HG02610 (cell line): Measurements from ENCODE around the gene RDX.

Experiments
- ATAC-seq: cut with Tn5 transposase; IDR thresholded peaks from one replicate; pipeline ENCODE4 v1.9.1; 2021; ENCODE audit warnings: mild to moderate bottlenecking, moderate library complexity; ENCODE audit not compliant: unreplicated experiment

RDX gene

DNA sequence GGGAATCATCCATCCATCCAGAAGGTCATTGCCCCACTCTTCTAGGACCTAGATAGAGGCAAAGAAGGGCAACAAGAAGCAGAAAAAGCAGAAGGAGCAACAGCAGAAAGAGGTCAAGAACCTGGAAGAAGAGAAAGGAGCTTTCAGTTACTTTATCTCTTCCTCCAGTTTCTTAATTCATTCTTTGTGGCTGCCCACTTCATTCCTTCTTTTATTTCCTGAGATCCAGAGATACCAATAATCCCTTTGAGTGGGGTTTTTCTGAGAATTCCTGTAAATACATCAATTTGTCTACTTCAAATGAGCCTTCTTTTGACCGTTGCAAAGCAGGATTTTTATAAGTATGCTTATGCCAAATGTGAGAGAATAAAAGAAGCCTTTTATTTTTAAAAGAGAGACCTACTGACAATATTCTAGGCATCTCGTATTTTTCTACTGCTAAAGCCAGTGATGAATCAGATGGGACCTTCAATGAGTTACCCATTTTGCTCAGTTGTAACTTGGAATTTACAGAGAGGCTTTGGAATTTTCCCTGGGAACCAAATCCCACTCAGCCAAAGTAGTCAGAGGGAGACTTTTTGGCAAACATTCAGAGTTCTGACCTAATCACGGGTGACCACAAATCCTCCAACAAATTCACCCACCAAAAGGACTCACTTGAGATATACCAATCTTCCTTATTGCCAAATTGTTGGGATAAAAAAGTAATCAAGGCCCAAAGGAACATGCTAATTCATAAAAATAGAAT, 148.3 kb downstream of the RDX start:
- ATAC-seq = no peak

DNA sequence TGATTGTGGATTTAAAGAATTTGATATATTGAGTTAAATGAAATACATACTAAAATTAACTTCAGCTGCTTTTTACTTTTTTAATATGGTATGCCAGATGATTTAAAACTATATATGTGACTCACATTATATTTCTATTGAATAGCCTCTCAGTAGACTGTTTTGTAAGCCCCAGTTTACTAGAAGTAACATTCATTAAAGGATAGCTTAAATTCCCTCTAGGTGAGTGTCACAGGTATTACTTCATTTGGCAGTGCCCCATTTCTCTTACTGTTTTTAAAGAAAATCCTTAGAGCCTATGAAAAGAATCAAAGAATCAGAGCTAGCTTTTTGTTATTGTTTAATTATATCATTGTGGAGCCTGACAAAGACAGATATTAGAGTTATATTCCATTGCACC, 154.6 kb downstream of the RDX start:
- ATAC-seq = no peak

DNA sequence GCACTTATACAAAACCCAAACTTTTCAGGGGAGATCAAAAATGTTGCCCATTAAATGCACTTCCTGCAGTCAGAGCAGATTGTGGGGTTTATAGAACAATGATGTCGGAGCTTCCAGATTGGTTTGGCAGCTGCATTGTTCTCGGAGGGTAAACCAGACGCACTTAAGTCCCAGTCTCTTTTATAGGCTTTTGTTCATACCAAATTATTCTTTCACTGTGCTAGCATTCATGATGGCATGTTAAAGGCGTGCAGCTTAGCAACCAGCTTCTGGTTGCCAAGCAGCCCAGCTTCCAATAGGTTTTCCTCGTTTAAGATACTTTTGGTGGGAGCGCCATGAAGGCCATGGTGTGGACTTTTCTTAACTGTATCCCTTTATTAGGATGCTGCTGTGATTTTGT, 162.3 kb downstream of the RDX start:
- ATAC-seq = no peak

DNA sequence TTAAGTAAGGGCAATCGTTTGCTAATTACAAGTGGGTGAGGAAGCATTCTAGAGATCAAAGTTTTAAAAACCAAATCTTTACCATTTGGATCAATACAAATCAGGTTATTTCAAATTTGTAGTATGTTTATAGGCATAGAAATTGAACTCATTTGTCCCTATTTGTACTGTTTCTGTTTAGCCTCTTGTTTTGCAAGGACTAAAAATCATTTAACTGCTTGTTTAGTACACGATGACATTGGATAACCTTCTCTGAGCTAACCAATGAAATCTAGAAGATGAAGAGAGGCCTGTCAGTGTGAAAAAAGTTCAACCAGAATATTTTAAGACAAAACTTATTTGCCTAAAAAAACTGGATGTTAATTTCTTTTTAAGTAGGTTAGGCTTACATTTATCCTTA, 163.3 kb downstream of the RDX start:
- no peak for ATAC-seq

DNA sequence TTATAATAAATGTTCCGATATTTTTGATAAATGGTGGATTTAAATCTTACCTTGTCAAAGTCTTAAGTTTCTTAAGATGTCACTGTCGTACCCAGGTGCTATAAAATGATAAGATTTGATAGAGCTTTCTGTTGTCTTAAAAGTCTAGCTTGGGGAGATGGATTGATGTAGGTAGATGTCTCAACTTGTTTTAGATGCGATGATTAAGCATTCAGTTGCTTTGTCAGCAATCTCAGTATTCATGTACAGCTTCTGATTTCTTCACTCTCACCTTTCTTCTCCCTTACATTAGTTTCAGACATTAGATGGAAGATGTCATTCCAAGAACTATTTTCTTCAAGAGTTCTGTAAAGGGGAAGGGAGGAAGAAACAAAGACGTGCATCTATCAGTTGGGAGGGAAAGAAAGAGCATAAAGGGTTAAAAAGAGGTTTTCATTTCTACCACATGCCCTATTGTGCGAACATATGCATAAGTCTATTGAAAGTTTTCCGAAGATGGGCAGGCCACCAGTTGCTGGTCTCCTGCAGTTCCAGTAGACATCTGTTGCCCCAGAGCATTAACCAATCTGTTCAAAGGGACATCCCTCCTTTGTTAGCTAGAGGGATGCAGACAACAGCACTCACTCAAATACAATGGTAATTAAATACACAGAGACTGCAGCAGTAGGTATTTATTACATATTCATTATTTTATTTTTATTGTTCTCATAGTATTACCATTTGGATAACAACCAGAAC, 164.9 kb downstream of the RDX start:
- ATAC-seq = no peak

DNA sequence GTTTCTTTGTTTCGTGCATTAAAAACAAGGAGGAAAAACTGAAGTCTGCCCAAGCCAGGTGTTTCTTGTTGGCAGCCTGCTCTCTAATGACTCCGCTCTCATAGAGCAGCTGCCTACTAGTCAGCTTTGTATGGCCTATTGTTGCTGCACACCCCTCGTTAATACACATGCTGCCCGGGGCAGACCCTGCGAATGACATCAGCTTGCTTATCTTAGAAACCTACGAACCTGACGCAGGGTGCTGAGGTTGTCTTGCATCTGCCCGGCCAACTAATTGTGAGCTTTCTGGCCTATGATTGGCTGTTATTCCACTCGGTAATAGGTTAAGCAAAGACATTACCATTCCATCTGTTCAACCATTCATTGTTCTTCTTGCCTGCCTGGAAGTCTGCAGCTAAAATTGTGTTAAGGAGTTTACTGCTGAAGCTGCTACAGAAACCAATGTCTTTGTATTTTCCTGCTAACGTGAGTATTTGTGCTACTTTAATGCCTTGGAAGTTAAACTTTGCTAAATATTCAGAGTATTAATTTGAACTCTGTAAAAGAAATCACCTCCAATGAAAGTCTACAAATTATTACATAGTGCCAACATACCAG, 165.7 kb downstream of the RDX start:
- ATAC-seq = no peak

DNA sequence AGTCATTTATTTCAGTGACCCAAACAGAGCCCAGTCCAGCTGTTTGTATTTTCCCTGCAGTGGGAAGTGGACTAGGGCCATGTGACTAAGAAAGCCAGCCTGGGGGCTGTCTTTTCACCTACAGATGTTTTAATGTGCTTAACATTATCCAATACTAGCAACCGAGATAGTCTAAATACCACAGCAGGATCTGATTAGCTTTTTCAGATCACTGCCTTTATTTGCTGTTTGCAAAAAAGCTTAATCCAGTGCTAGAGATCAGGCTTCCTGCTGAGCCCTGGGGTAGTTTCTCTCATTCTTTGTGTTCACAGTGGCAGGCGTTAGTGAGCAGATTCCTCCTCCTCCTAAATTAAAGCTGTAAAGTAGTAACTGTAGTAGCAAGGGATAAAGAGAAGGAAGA, 168.3 kb downstream of the RDX start:
- ATAC-seq = no peak

DNA sequence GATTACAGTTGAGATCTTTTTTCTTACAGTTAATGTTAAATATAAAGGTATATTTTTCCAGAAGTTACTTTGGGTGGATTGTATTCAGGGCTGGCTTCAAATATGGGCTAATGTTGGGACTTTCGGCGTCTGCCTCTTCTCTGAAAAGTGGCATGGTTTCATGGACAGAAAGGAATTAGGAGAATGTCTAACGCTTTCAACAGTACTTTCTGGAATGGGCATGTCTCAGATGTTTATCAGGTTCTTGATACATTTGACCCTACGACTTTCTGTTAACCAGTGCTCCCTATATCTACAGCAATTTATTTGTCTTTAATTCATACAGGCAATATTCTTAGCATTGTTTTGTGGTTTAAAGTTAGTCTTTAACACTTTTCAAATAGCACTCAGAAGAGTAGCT, 169.5 kb downstream of the RDX start:
- no peak for ATAC-seq

DNA sequence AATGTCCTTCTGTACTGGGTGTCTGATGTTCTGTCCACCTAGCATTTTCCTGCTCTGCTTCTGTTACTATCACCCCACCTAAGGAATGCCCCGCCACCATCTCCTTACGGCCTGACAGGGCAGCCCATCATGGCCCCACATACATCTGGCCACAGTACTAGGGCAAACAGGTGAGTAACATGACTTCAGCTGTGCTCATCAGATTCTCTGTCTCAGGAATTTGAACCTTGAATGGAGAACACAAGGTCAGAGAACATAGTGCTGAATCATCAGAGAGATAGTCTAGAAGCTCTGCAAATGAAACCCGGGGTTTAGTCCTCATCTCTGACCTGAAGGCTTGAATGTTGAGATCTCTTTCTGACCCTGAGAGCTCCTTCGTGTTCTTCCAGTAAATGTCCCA, 170.8 kb downstream of the RDX start:
- no peak for ATAC-seq
